Measurements from ENCODE around the gene IRX6. TPM values are rescaled to one million over a fixed set of nuclear protein-coding genes. Genes with fewer than 3 reads are reported as not detected.

IRX6 gene
- not detected in 2 replicates for total RNA-seq (2014; rRNA removed; shearing (Covaris generic))

DNA sequence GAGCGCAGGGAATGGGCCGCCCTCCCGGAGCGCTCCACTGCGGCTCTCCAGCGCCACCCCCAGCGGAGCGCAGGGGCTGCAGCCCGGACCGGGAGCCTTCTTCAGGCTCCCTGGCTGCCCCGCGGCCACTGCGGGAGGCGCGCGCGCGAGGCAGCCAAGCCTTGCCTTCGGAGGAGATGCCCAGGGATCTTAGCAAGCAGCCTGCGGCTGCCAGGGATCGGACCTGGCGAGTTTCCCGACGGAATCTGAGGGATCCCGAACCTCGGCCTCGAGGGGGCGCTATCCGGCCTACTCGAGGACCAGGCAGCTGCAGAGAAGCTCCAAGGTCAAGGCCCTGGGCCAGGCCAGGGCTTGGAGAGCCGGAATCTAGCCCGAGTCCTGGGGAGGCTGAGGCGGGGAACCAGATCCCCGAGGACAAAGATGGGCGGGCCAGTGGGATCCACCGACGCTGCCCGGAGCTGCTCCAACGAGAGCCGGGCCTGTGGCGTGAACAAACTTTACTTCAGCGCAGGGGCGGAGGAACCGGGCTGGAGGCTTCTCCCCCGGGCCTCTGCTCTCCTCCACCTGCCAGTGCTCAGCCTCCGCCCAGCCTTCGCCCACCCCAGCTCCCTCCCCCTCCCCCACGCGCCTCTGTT lies at the start of gene IRX6:
TSS of gene IRX6 (plus strand) at position 567 of the 635 bp plus-strand sequence. CDS start 889 bp downstream, outside the sequence.
- no peak for DNase-seq (ENCODE audit: low read depth)

DNA sequence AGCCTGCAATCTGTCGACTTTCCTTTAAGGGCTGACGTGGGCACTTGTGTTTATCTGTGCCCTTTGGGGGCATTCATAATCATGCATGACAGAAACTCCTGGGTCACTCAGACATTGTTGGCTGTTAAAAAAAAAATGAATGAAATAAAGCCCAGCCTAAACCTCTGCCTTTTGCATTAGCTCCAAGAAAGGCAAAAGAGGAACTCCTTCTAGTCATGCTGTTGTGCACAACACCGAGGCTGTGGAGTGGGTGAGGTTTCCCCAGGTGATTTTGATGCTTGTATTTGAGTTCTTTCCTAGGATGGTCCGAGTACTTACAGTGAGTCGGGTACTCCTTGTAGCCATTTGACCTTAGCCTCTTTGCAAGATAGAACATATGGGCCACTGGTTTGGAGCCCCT lies 49.6 kb upstream of the IRX6 start:
- no peak for DNase-seq (ENCODE audit: low read depth)

DNA sequence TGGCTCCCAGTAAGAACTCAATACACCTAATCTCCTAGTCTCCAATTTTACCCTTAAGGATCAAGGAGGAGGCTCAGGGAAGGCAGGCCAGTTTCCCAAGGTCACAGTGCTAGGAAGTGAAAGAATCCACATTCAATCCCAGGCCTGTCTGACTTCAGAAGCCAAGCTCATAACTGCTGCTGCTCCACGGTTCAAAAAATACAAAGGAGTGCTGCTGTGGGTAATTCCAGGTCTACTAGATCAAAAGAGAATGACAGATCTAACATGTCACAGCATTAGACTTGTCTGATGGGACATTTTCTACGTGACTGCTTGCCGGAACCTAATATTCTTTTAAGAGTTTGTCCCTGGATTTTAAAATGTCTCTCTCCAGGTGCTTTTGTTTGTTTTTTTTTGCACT lies 48.8 kb upstream of the IRX6 start:
- DNase-seq (ENCODE audit: low read depth) = no peak

DNA sequence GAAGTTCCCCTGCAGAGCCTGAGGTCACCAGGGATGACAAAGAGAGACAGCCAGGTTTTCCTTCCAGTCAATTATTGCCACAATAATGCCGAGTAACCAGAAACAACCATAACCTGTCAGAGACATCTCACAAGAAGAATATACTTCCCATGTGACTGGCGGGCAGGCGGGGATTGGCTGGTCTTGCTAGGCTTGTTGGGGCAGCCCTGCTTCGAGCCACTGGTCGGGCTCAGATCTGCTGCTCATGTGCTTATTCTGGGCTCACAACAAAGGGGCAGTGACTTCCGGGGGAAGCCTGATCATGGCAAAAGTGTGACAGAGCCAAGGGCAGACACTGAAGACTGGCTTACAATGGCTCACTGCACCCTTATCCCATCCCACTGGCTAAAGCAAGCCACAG lies 48.1 kb upstream of the IRX6 start:
- DNase-seq (ENCODE audit: low read depth) = no peak

- no peak for DNase-seq (ENCODE audit: low read depth)
These were observed 46.5 kb upstream of the IRX6 start for GRCh38 chr16:55277536-55277935.

DNA sequence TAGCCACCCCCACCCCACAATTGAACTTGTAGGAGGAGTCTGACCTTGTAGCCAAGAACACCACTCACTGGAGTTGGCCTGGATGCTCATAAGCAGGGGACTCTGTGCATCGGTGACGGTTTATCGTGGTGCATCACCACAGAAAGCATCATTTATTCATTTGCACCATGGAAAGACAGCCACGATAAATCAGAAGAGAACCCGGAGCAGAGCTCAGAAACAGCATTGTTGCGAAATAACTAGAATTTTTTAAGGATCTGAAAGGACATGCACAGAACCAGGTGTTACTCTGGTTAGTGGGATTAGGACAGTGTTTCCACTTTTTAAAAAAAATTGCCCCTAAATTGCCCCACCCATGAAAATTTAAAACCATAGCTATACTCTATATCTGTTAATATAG lies 44.4 kb upstream of the IRX6 start:
- no peak for DNase-seq (ENCODE audit: low read depth)

DNA sequence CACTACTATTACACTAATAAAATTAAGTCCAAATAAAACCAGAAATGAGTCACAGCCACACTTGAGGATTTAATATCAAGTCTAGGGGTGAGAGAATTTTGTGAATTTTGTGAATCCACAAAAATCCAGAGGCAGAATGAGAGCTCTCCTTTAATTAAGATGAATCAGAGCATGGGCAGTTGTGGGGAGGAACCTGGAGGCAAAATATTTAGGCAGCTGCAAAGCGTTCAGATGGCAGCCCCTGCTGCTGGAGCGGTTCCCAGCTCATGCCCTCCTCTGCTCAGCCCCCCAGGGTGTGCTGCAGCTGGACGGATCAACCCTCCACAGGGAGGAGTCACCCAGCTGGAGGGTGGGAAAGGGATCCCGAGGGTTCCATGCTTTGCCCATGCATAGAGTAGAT lies 43.4 kb upstream of the IRX6 start:
- peak; percentile 70 for DNase-seq (ENCODE audit: low read depth)

DNA sequence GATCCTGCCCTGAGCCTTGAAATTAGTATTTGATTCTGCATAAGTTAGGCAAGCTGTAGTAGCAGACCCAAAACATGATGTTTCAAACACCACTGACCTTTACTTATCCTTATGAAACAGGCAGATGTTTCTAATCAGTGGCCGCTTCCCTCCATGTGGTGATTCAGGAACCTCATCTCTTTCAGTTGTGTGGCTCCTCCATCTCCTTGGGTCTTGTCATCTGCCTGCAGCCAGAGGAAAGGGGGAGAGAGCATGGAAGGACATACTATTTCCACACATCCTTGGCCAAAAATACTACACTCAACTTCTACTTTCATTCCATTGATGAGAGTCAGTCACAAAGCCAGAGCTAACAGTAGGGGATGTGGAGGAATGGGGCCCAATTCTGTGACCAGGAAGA lies 41.6 kb upstream of the IRX6 start:
- peak; percentile 67 for DNase-seq (ENCODE audit: low read depth)

- peak; percentile 37 for DNase-seq (ENCODE audit: low read depth)
These were observed 39.9 kb upstream of the IRX6 start for GRCh38 chr16:55283812-55284717.

DNA sequence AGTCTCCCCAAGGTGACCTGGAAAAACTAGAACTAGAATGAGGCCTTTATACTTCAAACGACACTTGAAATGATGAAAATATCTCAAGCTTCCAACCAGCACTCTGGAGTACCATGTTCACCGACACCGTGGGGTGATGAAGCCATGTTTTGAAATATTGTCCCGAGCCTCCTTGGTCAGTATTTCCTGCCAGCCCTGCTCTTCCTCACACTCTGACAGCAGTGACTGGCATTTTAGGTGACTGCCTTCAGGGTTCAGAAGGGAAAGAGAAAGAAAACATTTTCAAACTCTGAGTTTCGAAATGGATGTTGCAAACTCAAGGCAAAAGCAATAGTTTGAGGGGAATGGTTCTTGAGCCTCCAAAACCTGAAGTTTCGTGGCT lies 39.3 kb upstream of the IRX6 start:
- DNase-seq (ENCODE audit: low read depth) = no peak

GRCh38 chr16:55285586-55285985 lies 38.4 kb upstream of the IRX6 start:
- no peak for DNase-seq (ENCODE audit: low read depth)

DNA sequence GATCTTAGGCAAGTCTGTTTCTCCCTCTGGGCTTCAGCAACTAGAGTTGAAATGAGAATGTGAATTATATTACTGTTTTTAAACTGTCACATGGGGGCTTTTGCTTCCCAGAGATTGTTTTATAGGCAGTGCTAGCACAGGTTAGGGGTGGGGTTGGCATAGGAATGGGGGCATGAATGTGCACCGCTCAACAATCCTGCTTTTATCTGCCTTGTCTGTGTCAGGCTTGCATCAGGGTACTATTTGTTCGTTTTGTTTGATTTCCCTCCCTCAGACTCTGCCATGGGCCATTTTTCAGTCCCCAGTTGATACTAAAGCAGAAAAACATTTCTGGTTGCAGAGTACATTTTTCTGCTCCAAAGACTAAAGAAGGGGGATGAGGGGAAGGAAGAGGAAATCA lies 34.6 kb upstream of the IRX6 start:
- DNase-seq (ENCODE audit: low read depth) = no peak

DNA sequence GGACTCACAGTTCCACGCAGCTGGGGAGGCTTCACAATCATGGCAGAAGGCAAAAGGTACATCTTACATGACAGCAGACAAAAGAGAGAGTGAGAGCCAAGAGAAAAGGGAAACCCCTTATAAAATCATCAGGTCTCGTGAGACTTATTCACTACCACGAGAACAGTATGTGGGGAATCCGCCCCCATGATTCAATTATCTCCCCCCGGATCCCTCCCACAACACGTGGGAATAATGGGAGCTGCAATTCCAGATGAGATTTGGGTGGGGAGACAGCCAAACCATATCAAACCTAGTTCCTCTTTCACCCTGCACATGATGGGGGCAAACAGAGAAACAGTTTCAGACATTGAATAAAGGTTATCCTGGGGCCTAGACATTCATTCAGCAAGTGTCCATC lies 32.2 kb upstream of the IRX6 start:
- DNase-seq (ENCODE audit: low read depth) = no peak

DNA sequence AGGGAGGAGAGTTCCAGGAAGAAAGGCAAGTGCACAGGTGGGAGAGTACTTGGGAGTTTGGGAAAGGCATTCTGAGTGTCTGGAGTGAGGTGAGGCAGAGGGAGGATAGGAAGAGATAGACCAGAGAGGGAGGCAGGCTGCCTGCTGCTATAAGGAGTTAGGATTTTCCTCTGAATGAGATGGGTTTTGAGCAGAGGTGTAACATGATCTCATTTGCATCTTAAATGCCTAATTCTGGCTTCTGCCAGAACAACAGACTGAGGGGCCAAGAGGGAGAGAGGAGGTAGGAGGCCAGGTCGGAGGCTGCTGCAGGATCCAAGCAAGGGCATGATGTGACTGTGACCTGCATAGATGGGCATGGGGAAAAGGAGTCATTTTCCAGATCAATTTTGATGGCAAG lies 31.5 kb upstream of the IRX6 start:
- no peak for DNase-seq (ENCODE audit: low read depth)

DNA sequence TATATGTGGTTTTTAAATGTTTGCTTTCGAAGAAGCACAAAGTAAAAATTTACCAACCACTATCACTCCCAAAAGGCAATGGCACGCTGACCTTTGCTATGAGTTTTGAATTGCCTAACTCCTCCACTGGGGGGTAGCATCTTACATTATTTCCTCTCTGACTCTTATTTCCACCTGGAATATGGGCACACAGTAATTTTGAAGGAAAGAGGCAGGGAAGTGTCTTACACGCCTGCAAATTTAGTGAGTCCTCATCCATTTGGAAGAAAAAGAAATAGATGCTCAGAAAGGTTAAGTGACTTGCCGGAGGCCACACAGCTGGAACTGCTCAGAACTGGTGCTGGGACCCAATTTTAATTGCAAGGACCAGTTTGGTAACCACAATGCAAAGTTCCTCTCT lies 29.9 kb upstream of the IRX6 start:
- DNase-seq (ENCODE audit: low read depth) = no peak

- DNase-seq (ENCODE audit: low read depth) = peak; percentile 22
These were observed 29.1 kb upstream of the IRX6 start for GRCh38 chr16:55294931-55295342.

DNA sequence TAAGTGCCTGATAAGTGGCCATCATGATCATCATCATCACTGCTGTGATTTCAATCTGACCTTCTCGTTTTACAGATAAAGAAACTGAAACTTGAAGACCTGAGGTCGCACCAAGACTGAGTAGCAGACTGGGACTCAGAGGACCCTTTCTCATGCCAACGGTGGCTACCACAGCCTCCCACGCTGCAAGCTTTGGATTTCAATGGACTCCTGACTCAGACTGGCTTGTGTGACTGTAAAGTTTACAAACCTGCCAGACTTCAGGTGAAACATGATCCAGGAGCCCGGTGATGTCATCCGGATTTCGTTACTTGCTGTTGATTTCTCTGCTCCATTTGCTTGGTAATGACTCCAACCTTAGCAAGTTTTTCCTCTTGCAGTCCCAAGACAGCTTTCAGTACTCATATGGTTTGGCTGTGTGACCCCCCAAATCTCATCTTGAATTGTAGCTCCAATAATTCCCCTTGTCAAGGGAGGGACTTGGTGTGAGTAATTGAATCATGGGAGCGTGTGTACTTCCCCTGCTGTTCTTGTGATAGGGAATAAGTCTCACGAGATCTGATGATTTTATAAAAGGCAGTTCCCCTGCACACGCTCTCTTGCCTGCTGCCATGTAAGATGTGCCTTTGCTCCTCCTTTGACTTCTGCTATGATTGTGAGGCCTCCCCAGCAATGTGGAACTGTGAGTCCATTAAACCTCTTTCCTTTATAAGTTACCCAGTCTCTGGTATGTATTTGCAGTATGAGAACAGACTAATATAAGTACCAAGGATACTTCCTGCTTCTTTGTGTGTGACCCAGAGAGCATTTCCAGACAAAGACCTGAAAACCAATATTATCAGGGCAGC lies 26.7 kb upstream of the IRX6 start:
- DNase-seq (ENCODE audit: low read depth) = peak; percentile 7

DNA sequence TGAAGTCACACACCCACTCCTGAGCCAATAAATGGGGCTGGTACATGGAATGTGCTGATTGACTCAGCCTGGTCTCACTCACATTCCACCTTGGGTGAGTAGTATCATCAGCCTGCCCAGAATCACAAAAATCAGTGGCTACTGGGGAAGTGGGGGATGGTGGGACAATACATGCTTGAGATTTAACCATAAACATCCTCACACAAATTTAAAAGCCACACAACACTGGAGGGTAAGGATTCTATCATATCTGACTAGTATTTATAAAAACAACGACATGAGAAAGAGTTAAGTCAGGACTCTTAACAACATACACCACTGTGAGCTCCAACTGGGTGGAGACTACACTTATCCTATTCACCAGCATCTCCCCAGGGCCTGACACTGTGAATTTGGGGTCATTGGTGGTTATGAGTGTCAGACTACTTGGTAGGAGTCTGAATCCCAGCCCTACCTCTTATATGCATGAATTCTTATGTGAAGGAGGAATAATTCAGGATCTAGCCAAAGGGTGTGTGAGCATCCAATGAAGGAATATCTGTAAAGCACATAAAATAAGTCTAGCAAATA lies 26.0 kb upstream of the IRX6 start:
- peak; percentile 41 for DNase-seq (ENCODE audit: low read depth)

DNA sequence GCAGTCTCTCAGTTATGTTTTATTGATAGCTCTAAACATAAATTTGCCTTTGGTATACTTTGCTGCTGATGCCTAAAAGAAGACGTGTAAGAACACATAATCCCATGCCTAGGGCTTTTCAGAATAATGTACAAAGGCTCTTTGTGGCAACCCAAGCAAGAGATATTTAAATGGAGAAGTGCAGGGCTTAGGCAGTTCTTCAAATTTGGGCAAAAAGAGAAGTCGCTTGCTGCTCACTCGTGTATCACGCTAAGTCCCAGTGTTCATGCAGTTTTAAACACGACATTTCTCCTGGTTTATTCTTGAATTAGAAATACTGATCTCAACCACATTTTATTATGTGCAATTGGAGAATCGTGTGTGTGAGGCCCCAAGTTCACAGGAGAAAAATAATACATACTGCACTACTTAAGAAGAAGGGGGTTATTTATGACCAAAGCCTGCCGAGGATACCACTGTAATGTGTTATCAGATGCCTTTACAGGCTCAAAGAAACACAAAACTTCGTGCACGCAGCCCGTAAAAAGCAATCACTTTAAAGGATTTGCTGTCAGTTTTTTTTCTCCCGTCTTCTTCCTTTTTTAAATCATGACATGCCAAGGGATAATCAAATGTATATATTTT lies 22.5 kb upstream of the IRX6 start:
- DNase-seq (ENCODE audit: low read depth) = no peak

GRCh38 chr16:55302635-55303034 lies 21.4 kb upstream of the IRX6 start:
- no peak for DNase-seq (ENCODE audit: low read depth)

DNA sequence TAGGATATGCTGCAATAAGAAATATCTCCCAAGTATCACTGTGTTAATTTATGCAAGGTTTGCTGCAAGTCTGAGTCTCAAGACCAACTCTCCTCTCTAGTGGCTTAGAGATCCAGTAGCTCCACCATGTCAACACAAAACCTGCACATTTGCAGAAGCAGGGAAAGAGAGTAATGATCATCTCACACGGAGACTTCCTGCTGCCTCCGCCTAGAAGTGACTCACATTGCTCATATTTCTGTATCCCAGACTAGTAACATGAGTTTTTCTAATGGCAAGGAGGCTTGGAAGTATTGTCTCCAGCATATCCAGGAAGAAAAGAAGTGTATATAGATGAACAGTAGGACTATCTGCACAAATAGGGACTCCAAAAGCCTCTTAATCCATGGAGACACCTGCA lies 15.0 kb upstream of the IRX6 start:
- no peak for DNase-seq (ENCODE audit: low read depth)

- DNase-seq (ENCODE audit: low read depth) = no peak
These were observed 1.7 kb upstream of the IRX6 start for GRCh38 chr16:55322327-55322726.
